GM18867 (cell line): ENCODE measurements around the gene SPOCK1.
"Not testable (repeated sequence)": the region's sequence is repeated elsewhere in the genome, so short reads cannot be mapped to it uniquely, and the experiment has no call there.

Source experiments
- ATAC-seq: cut with Tn5 transposase; IDR thresholded peaks from one replicate; pipeline ENCODE4 v1.9.1; 2021; ENCODE audit warnings: mild to moderate bottlenecking, moderate library complexity; ENCODE audit not compliant: unreplicated experiment

SPOCK1 gene

DNA sequence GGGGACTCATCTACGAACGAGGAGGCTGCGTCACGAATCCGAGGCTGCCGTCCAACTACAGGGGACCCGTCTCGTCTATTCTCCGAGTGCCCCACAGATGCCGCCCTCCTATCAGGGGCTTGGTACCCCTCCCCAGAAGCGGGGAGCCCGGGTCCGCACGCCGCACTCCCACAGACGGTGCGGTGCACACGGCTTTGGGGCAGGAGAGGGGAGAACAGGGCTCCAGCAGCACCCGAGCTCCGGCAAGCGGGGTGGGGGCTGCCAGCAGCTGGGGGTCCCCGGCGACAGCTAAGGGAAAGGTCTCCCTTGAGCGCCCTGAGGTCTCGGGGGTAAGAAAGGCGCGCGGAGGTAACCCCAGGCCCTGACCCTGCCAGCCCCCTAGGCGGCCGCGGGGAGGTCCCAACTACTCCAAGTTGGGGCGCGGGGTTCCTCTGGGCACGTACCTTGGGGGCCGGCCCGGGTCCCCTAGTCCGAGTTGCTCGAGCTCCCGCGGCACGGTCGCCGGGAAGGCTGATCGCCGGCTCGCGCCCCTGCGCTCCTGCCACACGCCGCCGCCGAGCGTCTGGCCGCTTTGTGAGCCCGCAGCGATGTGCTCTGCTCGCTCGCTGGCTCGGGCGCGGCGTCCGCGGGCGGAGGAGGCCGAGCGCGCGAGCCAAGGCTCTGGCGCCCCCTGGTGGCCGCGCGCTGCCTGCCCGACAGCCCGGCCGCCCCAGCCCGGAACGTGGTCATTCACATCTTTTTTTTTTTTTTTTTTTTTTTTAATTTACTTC, at the start of gene SPOCK1:
TSS of gene SPOCK1 (minus strand) at position 591 of the 770 bp plus-strand sequence.
- peak; percentile 91 for ATAC-seq

DNA sequence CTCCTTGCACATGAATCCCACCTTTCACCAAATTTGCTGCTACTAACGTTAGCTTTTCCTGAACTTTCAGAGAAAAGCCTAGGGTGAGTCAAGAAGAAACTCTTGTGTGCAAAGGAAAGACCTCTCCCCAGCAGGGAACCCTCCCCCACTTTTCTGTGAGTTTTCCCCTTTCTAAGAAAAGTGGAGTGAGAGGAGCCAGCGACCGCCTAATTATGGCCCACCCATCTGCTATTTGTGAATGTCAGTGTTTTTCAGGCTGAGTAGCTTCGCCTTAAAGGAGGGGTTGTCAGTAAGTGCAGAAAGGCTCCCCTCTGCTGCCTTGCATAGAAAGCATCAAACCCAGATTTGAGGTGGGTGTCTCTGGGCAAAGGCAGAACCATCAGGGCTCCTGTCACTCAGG, 46.8 kb upstream of the SPOCK1 start:
- ATAC-seq, result no peak

GRCh38 chr5:137535449-137535848, 36.3 kb upstream of the SPOCK1 start:
- ATAC-seq, result not testable (repeated sequence)

GRCh38 chr5:137533963-137534362, 34.8 kb upstream of the SPOCK1 start:
- ATAC-seq, result no peak

DNA sequence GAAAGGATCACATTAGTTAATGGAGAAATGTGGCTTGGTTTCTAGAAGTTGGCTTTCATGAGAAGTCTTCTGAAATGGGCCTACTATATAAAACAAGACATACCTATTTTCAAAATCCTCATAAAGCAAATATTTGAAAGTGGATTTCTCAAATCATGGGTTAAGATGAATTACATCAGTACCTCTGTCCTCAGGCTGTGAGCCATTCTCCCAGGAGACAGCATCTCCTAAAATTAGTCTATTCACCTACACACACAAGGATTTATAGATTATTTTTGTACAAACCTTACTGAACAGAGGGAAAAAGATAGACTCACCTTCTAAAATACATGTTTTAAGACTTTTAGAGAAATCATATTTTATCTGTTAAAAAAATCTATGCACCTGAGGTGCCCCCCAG, 32.1 kb upstream of the SPOCK1 start:
- no peak for ATAC-seq

DNA sequence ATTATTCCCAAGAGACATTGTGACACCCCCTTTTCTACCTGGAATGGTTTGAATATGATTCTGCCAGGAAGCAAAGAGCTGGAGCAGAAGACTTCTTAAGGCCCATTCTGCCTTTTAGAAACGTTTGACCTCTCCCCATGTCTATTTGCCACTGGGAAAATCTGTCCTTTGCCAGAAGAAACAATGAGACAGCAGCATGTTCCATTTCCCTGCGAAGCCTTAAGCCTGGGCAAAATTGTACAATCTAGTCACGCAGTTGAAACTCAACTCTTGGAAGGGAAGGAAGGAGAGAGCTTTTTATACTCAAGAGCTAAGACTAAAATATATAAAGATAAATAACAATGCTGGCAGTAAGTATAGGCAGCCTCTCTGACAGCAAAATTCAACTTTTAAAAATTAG, 22.1 kb upstream of the SPOCK1 start:
- ATAC-seq, result no peak

DNA sequence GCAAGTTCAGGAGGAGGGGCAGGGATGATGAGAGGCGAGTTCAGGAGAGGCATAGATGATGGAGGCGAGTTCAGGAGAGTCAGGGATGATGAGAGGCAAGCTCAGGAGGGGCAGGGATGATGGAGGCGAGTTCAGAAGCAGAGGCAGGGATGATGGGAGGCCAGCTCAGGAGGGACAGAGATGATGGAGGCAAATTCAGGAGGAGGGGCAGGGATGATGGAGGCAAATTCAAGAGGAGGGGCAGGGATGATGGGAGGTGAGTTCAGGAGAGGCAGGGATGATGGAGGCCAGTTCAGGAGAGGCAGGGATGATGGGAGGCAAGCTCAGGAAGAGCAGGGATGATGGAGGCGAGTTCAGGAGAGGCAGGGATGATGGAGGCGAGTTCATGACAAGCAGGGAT, 17.8 kb upstream of the SPOCK1 start:
- no peak for ATAC-seq

GRCh38 chr5:137516251-137516797, 17.2 kb upstream of the SPOCK1 start:
- ATAC-seq, result no peak

GRCh38 chr5:137515238-137515637, 16.1 kb upstream of the SPOCK1 start:
- no peak for ATAC-seq

GRCh38 chr5:137510671-137511070, 11.5 kb upstream of the SPOCK1 start:
- ATAC-seq, result no peak

GRCh38 chr5:137507150-137507549, 8.0 kb upstream of the SPOCK1 start:
- no peak for ATAC-seq

GRCh38 chr5:137506296-137506695, 7.2 kb upstream of the SPOCK1 start:
- no peak for ATAC-seq

DNA sequence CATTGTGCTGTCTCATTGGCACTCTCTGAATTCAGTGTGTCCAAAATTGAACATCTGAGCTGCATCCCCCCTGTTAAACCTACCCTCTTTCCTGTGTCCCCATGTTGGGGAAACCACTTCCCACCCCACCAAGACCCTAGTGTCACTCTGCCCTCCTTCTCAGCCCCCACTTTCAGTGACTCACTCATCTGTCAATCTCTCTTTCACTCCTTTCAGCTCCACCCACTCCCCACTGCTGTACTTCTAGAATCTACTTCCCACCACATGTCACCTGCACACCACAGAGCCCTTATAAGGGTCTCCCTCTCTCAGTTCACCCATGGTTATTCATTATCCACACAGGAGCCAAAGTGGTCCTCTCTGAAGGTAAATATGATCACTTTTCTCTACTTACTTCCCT, 5.8 kb upstream of the SPOCK1 start:
- ATAC-seq, result no peak

DNA sequence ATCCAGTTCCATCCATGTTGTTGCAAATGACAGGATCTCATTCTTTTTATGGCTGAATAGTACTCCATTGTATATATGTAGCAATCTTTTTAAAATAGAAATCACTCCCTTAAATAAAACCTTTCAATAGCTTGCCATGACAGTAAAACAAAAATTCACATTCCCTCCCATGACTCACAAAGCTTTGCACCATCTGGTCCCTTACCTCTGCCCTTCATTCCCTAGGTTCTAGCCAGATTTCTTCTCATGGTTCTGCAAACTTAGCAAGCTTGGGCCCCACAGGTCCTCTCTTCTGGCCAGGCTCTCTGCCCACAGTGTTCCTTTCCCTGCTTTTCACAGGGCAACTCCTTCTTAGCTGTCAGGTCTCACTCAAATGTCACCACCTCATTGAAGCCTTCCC, 4.3 kb upstream of the SPOCK1 start:
- no peak for ATAC-seq

DNA sequence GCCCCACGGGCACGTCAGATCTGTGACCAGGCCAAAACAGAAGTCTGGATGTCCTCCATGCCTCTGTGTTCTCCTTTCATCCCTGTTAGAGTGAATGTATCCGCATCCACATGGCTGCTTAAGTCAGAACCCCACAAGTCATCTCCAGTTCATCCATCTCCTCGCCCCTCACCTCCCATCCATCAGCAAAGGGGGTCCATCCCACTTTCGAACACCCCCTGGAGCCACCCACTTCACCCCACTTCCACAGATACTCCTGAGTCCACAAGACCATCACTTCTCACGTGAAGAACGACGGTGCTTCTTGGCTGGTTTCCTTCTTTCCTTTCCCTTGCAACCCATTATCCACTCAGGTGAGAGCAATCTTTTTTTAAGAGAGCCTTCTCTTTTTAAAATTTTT, 3.5 kb upstream of the SPOCK1 start:
- no peak for ATAC-seq

GRCh38 chr5:137501846-137502406, 2.8 kb upstream of the SPOCK1 start:
- ATAC-seq, result no peak

DNA sequence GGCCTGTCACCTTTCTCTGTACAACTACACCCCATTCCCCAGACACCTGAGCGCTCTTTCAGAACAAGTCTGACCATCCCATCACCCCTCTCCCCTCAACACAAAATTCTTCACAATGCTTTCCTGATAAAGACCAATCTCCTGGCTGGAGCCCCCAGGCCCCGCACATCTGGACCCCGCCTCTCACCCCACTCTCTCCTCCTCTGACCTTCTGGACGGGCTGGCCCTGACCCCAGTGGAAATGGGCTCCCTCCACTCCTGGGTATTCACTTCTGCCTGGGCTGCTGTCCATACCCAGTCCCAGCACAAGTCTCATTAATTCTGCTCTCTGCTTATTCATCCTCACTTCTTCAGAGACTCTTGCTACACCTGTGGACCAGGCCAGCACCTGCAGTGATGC, 2.1 kb upstream of the SPOCK1 start:
- ATAC-seq, result no peak

- ATAC-seq, result no peak
These were observed 1.6 kb upstream of the SPOCK1 start for GRCh38 chr5:137500615-137501225.

DNA sequence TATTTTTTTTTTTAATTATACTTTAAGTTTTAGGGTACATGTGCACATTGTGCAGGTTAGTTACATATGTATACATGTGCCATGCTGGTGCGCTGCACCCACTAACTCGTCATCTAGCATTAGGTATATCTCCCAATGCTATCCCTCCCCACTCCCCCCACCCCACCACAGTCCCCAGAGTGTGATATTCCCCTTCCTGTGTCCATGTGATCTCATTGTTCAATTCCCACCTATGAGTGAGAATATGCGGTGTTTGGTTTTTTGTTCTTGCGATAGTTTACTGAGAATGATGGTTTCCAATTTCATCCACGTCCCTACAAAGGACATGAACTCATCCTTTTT, 351 bp upstream of the SPOCK1 start:
- ATAC-seq, result not testable (repeated sequence)

- no peak for ATAC-seq
These were observed 808 bp downstream of the SPOCK1 start for GRCh38 chr5:137498301-137498735.

DNA sequence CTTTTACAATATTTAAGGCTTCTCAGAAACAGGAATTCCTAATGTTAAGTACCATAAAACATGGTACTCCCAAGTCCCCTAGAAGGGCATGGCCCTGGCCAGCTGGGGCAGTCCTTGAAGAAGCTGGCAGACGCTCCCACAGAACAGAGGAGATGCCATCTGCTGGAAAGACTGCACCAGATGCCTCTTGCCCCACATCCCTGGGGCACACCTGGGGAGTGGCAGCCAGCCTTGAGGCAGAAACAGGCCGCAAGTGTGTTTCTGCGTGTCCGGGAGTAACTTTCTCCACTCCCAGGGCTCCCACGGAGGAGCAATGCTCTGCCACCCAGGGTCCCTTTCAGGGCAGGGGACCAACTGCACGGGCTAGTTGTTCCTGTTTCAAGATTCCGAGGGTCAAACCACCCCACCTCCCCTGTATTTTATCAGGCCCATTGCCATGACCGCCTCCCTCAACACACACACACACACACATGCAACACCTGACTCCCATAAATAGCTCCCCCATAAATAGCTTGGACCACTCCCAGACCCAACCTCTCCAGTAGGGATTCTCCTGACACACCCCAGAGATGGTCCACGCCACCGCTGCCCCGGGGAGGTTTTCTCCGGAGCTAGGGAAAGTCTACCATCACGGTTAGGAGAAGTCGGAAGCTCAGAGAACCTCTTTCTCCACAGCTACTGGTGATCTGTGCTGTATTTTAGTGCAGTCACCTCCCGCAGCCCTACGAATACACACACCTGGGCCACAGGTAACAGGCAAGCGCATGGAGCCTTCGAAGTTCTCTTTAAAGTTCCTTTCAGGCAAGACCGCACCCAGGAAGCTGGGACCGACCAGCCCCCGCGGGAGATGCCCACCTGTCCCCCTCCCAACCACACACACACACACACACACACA, 1.5 kb downstream of the SPOCK1 start:
- ATAC-seq, result no peak
